Liver (tissue), 9 donors: ENCODE measurements around the gene CPT1B. TPM values are rescaled to one million over a fixed set of nuclear protein-coding genes. Genes with fewer than 3 reads are reported as not detected.

Experiments used
- DNase-seq: peaks from one replicate; pipeline ENCODE4 v3.0.0-alpha.2; 2017; ENCODE audit warnings: low spot score
- H3K27ac ChIP-seq, 2 donors: one replicate each; pipeline ENCODE4 v1.7.0; 2013; ENCODE audit warnings: inconsistent platforms in 2 of 2, low read length in 2 of 2, control low read depth in 1 of 2, low read depth in 1 of 2, mild to moderate bottlenecking in 1 of 2
- H3K27me3 ChIP-seq, 4 donors: one replicate each; pipeline versions ENCODE4 v1.6.1 to v1.7.0; 2013; ENCODE audit warnings: low read length in 3 of 4, inconsistent platforms in 1 of 4, mild to moderate bottlenecking in 1 of 4, moderate library complexity in 1 of 4; ENCODE audit not compliant: control insufficient read depth in 4 of 4, insufficient read depth in 4 of 4
- H3K36me3 ChIP-seq, 4 donors: one replicate each; pipeline versions ENCODE4 v1.6.1 to v1.7.0; 2013; ENCODE audit warnings: low read length in 3 of 4, mild to moderate bottlenecking in 3 of 4, low read depth in 1 of 4, moderate library complexity in 1 of 4; ENCODE audit not compliant: control insufficient read depth in 4 of 4, insufficient read depth in 3 of 4
- H3K4me1 ChIP-seq, 4 donors: one replicate each; pipeline versions ENCODE4 v1.6.1 to v1.7.0; 2013; ENCODE audit warnings: low read length in 3 of 4, mild to moderate bottlenecking in 3 of 4, moderate library complexity in 1 of 4; ENCODE audit not compliant: control insufficient read depth in 4 of 4, insufficient read depth in 4 of 4
- H3K4me3 ChIP-seq, 3 donors: one replicate each; pipeline versions ENCODE4 v1.6.1 to v1.7.0; 2013; ENCODE audit warnings: low read length in 3 of 3, control low read depth in 1 of 3, low read depth in 1 of 3, mild to moderate bottlenecking in 1 of 3
- H3K9ac ChIP-seq, 2 donors: one replicate each; pipeline ENCODE4 v1.7.0; 2013; ENCODE audit warnings: low read length in 2 of 2, mild to moderate bottlenecking in 2 of 2, moderate library complexity in 2 of 2, control low read depth in 1 of 2, low read depth in 1 of 2
- H3K9me3 ChIP-seq, 4 donors: one replicate each; pipeline versions ENCODE4 v1.6.1 to v1.7.0; 2013; ENCODE audit warnings: low read length in 3 of 4; ENCODE audit not compliant: control insufficient read depth in 4 of 4
- ATF3 ChIP-seq: IDR thresholded peaks from 2 replicates; pipeline ENCODE4 v1.6.1; 2016; ENCODE audit warnings: antibody characterized with exemption
- EGR1 ChIP-seq, 2 donors: IDR thresholded peaks; 2 replicates each; pipeline ENCODE4 v1.6.1; 2016 to 2018; ENCODE audit warnings: antibody characterized with exemption in 2 of 2, low read depth in 2 of 2
- FOXA1 ChIP-seq: IDR thresholded peaks from 2 replicates; pipeline ENCODE4 v1.6.1; 2016; ENCODE audit warnings: antibody characterized with exemption
- FOXA2 ChIP-seq: IDR thresholded peaks from 2 replicates; pipeline ENCODE4 v1.6.1; 2016; ENCODE audit warnings: antibody characterized with exemption
- GABPA ChIP-seq, 2 donors: IDR thresholded peaks in 1 of 2; conservative IDR thresholded peaks in 1 of 2; 2 replicates each; pipeline ENCODE4 v1.6.1; 2016; ENCODE audit warnings: antibody characterized with exemption in 2 of 2, mild to moderate bottlenecking in 1 of 2, moderate library complexity in 1 of 2
- HNF4A ChIP-seq, 2 donors: conservative IDR thresholded peaks; 2 replicates each; pipeline ENCODE4 v1.6.1; 2016; ENCODE audit warnings: antibody characterized with exemption in 2 of 2, mild to moderate bottlenecking in 2 of 2
- HNF4G ChIP-seq: IDR thresholded peaks from 2 replicates; pipeline ENCODE4 v1.6.1; 2016; ENCODE audit warnings: antibody characterized with exemption
- NR2F2 ChIP-seq: IDR thresholded peaks from 2 replicates; pipeline ENCODE4 v1.6.1; 2016; ENCODE audit warnings: antibody characterized with exemption
- RAD21 ChIP-seq, 2 donors: IDR thresholded peaks; 2 replicates each; pipeline ENCODE4 v1.6.1; 2016; ENCODE audit warnings: antibody characterized with exemption in 2 of 2, mild to moderate bottlenecking in 2 of 2
- RXRA ChIP-seq, 2 donors: IDR thresholded peaks; 2 replicates each; pipeline ENCODE4 v1.6.1; 2017 to 2018; ENCODE audit warnings: antibody characterized with exemption in 2 of 2, mild to moderate bottlenecking in 1 of 2
- SP1 ChIP-seq: IDR thresholded peaks from 2 replicates; pipeline ENCODE4 v1.6.1; 2018; ENCODE audit warnings: antibody characterized with exemption, mild to moderate bottlenecking
- TAF1 ChIP-seq: conservative IDR thresholded peaks from 2 replicates; pipeline ENCODE4 v1.6.1; 2016; ENCODE audit warnings: antibody characterized with exemption, mild to moderate bottlenecking
- YY1 ChIP-seq: IDR thresholded peaks from 2 replicates; pipeline ENCODE4 v1.6.1; 2016; ENCODE audit warnings: antibody characterized with exemption, mild to moderate bottlenecking
- ZBTB33 ChIP-seq: IDR thresholded peaks from 2 replicates; pipeline ENCODE4 v1.6.1; 2016; ENCODE audit warnings: antibody characterized with exemption
- WGBS: extraction: QIAGEN DNeasy Blood & Tissue Kit; methylation state at CpG from one replicate; pipeline ENCODE4 v1.1.7; 2013; 5-methylcytosine and 5-hydroxymethylcytosine counted together
- polyA plus RNA-seq, 2 donors: library from polyadenylated mRNA; stranded (reverse) in 1 of 2; unstranded in 1 of 2; fragments of 200-250 nt in 1 of 2; fragments of >200 nt in 1 of 2; fragmentation: Nextera tagmentation in 1 of 2; extraction: Ambion mirVana in 1 of 2; gene quantifications; one replicate each; pipeline versions ENCODE4 v1.2.1 to v1.2.3, GENCODE V29; 2013 to 2015
- total RNA-seq, 2 donors: library from RNA; depleted of rRNA; stranded (reverse); fragments of >200 nt; gene quantifications; one replicate each; pipeline ENCODE4 v1.2.3, GENCODE V29; 2014
- TF ChIP-seq, protein P1 (sequence below): fragments of 150-350 bp; IDR thresholded peaks from 2 replicates; pipeline ENCODE4 v1.5.1; 2017; ENCODE audit warnings: improper control_type of control experiment, low read depth, low read length; ENCODE audit not compliant: missing input control
- TF ChIP-seq, protein P2 (sequence below): IDR thresholded peaks from 2 replicates; pipeline ENCODE4 v1.6.1; 2016; ENCODE audit warnings: antibody characterized with exemption, mild to moderate bottlenecking
- donor health status: healthy.
- donor health status: healthy.
- donor health status: healthy.
- donor health status: healthy.
- donor health status: healthy.

CPT1B gene
- total and polyA plus RNA-seq, 4 donors = 3.0 to 13.6 (median 4.9) TPM

DNA sequence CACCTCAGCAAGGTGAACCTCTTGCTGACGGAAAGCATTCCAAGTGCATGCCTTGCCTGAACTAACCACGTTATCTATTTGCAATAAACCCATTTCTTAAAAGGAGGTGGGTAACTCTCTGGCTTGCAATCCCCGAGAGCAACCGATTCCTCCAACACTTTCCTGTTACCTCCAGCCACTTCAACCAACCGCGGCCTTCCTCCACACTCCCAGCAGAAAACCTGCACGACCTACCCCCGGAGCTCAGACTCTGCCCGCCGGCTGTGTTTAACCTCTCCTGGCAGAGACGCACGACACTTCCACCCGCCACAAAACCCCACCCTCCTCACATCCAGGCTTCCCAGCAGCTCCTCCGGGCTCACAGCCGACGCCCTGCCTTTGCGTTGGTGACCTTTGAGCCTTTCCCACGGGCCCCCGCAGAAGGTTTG is 53.5 kb downstream of the CPT1B start:
- 4% methylated on average over 19 of the region's 19 CpGs for WGBS
- H3K27me3 ChIP-seq = no peaks in the 10 kb centered on the region
- H3K9me3 ChIP-seq = no peaks in the 10 kb centered on the region
- DNase-seq = no peak
- no peak for TF ChIP-seq HNF4G
- TF ChIP-seq HNF4A (conservative IDR thresholded peaks at IDR 0.05) = peak; percentile 58 to 72
- peak overlapping the region; percentile 38 to 74 (median 40) for H3K4me3 ChIP-seq
- peaks cover 9 to 29% (median 11%) of the 10 kb centered on the region in 4 donors for H3K36me3 ChIP-seq
- H3K4me1 ChIP-seq = peaks cover 13 to 56% (median 31%) of the 10 kb centered on the region in 4 donors
- H3K27ac ChIP-seq = peak overlapping the region; percentile 92 to 96
- H3K9ac ChIP-seq = peak overlapping the region in 1 of 2 donors; percentile 24

GRCh38 chr22:50523806-50524675 is 54.2 kb downstream of the CPT1B start:
- H3K9ac ChIP-seq = peak overlapping the region in 1 of 2 donors; percentile 24
- H3K27ac ChIP-seq = no peak overlapping the region
- 76% methylated on average over 25 of the region's 25 CpGs for WGBS
- peaks cover 11 to 51% (median 25%) of the 10 kb centered on the region in 4 donors for H3K4me1 ChIP-seq
- peak overlapping the region in 2 of 3 donors; percentile 40 to 74 for H3K4me3 ChIP-seq
- H3K36me3 ChIP-seq = peaks cover 9 to 36% (median 14%) of the 10 kb centered on the region in 4 donors
- no peaks in the 10 kb centered on the region for H3K9me3 ChIP-seq
- DNase-seq = no peak
- H3K27me3 ChIP-seq = no peaks in the 10 kb centered on the region
- TF ChIP-seq ATF3 = no peak
- TF ChIP-seq HNF4G = no peak
- TF ChIP-seq HNF4A (conservative IDR thresholded peaks at IDR 0.05) = no peak
- TF ChIP-seq TAF1 = no peak
- no peak for TF ChIP-seq RXRA (IDR thresholded peaks at IDR 0.05)
- no peak for TF ChIP-seq YY1
- TF ChIP-seq FOXA2 = no peak
- TF ChIP-seq RAD21 (IDR thresholded peaks at IDR 0.05) = no peak
- TF ChIP-seq SP1 = no peak
- no peak for TF ChIP-seq FOXA1
- TF ChIP-seq, protein P1, sequence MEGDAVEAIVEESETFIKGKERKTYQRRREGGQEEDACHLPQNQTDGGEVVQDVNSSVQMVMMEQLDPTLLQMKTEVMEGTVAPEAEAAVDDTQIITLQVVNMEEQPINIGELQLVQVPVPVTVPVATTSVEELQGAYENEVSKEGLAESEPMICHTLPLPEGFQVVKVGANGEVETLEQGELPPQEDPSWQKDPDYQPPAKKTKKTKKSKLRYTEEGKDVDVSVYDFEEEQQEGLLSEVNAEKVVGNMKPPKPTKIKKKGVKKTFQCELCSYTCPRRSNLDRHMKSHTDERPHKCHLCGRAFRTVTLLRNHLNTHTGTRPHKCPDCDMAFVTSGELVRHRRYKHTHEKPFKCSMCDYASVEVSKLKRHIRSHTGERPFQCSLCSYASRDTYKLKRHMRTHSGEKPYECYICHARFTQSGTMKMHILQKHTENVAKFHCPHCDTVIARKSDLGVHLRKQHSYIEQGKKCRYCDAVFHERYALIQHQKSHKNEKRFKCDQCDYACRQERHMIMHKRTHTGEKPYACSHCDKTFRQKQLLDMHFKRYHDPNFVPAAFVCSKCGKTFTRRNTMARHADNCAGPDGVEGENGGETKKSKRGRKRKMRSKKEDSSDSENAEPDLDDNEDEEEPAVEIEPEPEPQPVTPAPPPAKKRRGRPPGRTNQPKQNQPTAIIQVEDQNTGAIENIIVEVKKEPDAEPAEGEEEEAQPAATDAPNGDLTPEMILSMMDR = no peak

- DNase-seq = no peak
- WGBS = 93% methylated on average over 16 of the region's 16 CpGs
- Histone ChIP-seq H3K27me3 (no peaks in the 10 kb centered on the region), H3K4me1 (peaks cover 10 to 47% (median 23%) of the 10 kb centered on the region in 4 donors), H3K9me3 (no peaks in the 10 kb centered on the region), H3K9ac (no peak overlapping the region), H3K4me3 (no peak overlapping the region), H3K27ac (no peak overlapping the region), H3K36me3 (peaks cover 9 to 42% (median 15%) of the 10 kb centered on the region in 4 donors)
- TF ChIP-seq HNF4A (conservative IDR thresholded peaks at IDR 0.05) = no peak
- no peak for TF ChIP-seq RAD21 (IDR thresholded peaks at IDR 0.05)
- no peak for TF ChIP-seq NR2F2
- TF ChIP-seq SP1 = no peak
- no peak for TF ChIP-seq GABPA (IDR thresholded peaks at IDR 0.05 in 1 of 2, conservative IDR thresholded peaks at IDR 0.05 in 1 of 2)
- no peak for TF ChIP-seq EGR1 (IDR thresholded peaks at IDR 0.05; ENCODE audit: low read depth in 2 of 2)
- no peak for TF ChIP-seq TAF1
- TF ChIP-seq FOXA1 = no peak
- TF ChIP-seq, protein P2, sequence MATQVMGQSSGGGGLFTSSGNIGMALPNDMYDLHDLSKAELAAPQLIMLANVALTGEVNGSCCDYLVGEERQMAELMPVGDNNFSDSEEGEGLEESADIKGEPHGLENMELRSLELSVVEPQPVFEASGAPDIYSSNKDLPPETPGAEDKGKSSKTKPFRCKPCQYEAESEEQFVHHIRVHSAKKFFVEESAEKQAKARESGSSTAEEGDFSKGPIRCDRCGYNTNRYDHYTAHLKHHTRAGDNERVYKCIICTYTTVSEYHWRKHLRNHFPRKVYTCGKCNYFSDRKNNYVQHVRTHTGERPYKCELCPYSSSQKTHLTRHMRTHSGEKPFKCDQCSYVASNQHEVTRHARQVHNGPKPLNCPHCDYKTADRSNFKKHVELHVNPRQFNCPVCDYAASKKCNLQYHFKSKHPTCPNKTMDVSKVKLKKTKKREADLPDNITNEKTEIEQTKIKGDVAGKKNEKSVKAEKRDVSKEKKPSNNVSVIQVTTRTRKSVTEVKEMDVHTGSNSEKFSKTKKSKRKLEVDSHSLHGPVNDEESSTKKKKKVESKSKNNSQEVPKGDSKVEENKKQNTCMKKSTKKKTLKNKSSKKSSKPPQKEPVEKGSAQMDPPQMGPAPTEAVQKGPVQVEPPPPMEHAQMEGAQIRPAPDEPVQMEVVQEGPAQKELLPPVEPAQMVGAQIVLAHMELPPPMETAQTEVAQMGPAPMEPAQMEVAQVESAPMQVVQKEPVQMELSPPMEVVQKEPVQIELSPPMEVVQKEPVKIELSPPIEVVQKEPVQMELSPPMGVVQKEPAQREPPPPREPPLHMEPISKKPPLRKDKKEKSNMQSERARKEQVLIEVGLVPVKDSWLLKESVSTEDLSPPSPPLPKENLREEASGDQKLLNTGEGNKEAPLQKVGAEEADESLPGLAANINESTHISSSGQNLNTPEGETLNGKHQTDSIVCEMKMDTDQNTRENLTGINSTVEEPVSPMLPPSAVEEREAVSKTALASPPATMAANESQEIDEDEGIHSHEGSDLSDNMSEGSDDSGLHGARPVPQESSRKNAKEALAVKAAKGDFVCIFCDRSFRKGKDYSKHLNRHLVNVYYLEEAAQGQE = no peak
- no peak for TF ChIP-seq ZBTB33
These were observed 54.8 kb downstream of the CPT1B start for GRCh38 chr22:50523458-50523805.
